Left lung (tissue), 10 donors: Measurements from ENCODE around the gene KRTAP16-1. TPM values are rescaled to one million over a fixed set of nuclear protein-coding genes. Genes with fewer than 3 reads are reported as not detected.

Source experiments
- ATAC-seq: fragments of 200-7000 bp; cut with Tn5 transposase; one replicate; pipeline ENCODE4 v1.9.1; 2020; ENCODE audit warnings: moderate library complexity
- DNase-seq, 4 donors: peaks; one replicate each; pipeline ENCODE4 v3.0.0-alpha.2; 2013 to 2020
- H3K27ac ChIP-seq, 2 donors: fragments of 200-600 bp; sonication (generic) in 1 of 2; one replicate each; pipeline versions ENCODE4 v1.5.0 to v1.8.0; 2020 to 2021
- H3K27me3 ChIP-seq, 2 donors: fragments of 200-600 bp; sonication (generic) in 1 of 2; one replicate each; pipeline versions ENCODE4 v1.5.0 to v1.8.0; 2020 to 2021
- H3K36me3 ChIP-seq, 2 donors: fragments of 200-600 bp; sonication (generic) in 1 of 2; one replicate each; pipeline versions ENCODE4 v1.5.0 to v1.8.0; 2020 to 2021
- H3K4me1 ChIP-seq, 2 donors: fragments of 200-600 bp; one replicate each; pipeline ENCODE4 v1.8.0; 2021
- H3K4me3 ChIP-seq, 2 donors: fragments of 200-600 bp; sonication (generic) in 1 of 2; one replicate each; pipeline versions ENCODE4 v1.5.0 to v1.8.0; 2020 to 2021; ENCODE audit warnings: mild to moderate bottlenecking in 1 of 2
- H3K9me3 ChIP-seq, 2 donors: fragments of 200-600 bp; sonication (generic) in 1 of 2; one replicate each; pipeline versions ENCODE4 v1.5.0 to v1.8.0; 2020 to 2021
- CTCF ChIP-seq, 2 donors: fragments of 200-600 bp; sonication (generic) in 1 of 2; IDR thresholded peaks; one replicate each; pipeline versions ENCODE4 v1.5.0 to v1.8.0; 2021; ENCODE audit warnings: antibody characterized with exemption in 2 of 2
- intact Hi-C, 2 donors: fragments of 100-400 bp; cut with DNase I; formaldehyde crosslinking; loops; one replicate each; pipeline versions ENCODE4 v1.11.2 to v1.14.2; 2022
- polyA plus RNA-seq, 6 donors: library from polyadenylated mRNA; unstranded; fragments of 120-200 nt; gene quantifications; one replicate each; pipeline ENCODE4 v1.2.1, GENCODE V29; 2013; ENCODE audit not compliant: insufficient read length in 6 of 6
- total RNA-seq, 2 donors: library from RNA; stranded (reverse); fragmentation: NEBNext Ultra II Directional; extraction: Animal tissue kit (Norgen Biotek cat#: 25700); gene quantifications; one replicate each; pipeline ENCODE4 v1.2.1, GENCODE V29; 2021
- donor health status: DM: no; HTN: yes; CAD: no.
- donor health status: DM: no; HTN: no; CAD: no.

KRTAP16-1 gene
- total and polyA plus RNA-seq, 8 donors, result not detected

GRCh38 chr17:41304091-41304490 lies 5.0 kb downstream of the KRTAP16-1 start:
- H3K36me3 ChIP-seq, result no peaks in the 10 kb centered on the region
- no peak for ATAC-seq
- peaks cover 0 to 16% of the 10 kb centered on the region in 2 donors for H3K4me1 ChIP-seq
- H3K27me3 ChIP-seq, result peaks cover 0 to 15% of the 10 kb centered on the region in 2 donors
- no peak for TF ChIP-seq CTCF (IDR thresholded peaks at IDR 0.05)
- no peak overlapping the region for H3K4me3 ChIP-seq
- no peaks in the 10 kb centered on the region for H3K9me3 ChIP-seq
- no peak for DNase-seq
- intact Hi-C loops, result no loop called here
- H3K27ac ChIP-seq, result no peak overlapping the region

GRCh38 chr17:41302981-41303380 lies 6.1 kb downstream of the KRTAP16-1 start:
- no peak for DNase-seq
- Histone ChIP-seq H3K27ac (no peak overlapping the region), H3K27me3 (peaks cover 0 to 11% of the 10 kb centered on the region in 2 donors), H3K9me3 (no peaks in the 10 kb centered on the region), H3K36me3 (no peaks in the 10 kb centered on the region), H3K4me3 (no peak overlapping the region), H3K4me1 (peaks cover 0 to 5% of the 10 kb centered on the region in 2 donors)
- intact Hi-C loops, result no loop called here
- TF ChIP-seq CTCF (IDR thresholded peaks at IDR 0.05), result no peak
- no peak for ATAC-seq

- no peaks in the 10 kb centered on the region for H3K36me3 ChIP-seq
- intact Hi-C loops, result no loop called here
- H3K27ac ChIP-seq, result no peak within 1 kb of the TSS
- no peak within 1 kb of the TSS for H3K4me3 ChIP-seq
- DNase-seq (no peak), ATAC-seq (no peak)
- no peak for TF ChIP-seq CTCF (IDR thresholded peaks at IDR 0.05)
- no peaks in the 10 kb centered on the region for H3K4me1 ChIP-seq
- H3K27me3 ChIP-seq, result peaks cover 0 to 6% of the 10 kb centered on the region in 2 donors
- H3K9me3 ChIP-seq, result no peaks in the 10 kb centered on the region
These were observed 6.9 kb downstream of the KRTAP16-1 start, which contains the start of gene KRTAP29-1 for GRCh38 chr17:41301916-41302901. Gene KRTAP29-1, minus strand, starts transcription at chr17:41302851. Its CDS starts 0 bp downstream, at chr17:41302851.

GRCh38 chr17:41301204-41301790 lies 7.8 kb downstream of the KRTAP16-1 start:
- Histone ChIP-seq H3K9me3 (no peaks in the 10 kb centered on the region), H3K4me3 (no peak overlapping the region), H3K36me3 (no peaks in the 10 kb centered on the region), H3K27ac (no peak overlapping the region), H3K4me1 (no peaks in the 10 kb centered on the region), H3K27me3 (peaks cover 0 to 6% of the 10 kb centered on the region in 2 donors)
- DNase-seq (no peak), ATAC-seq (no peak)
- no peak for TF ChIP-seq CTCF (IDR thresholded peaks at IDR 0.05)
- intact Hi-C loops, result no loop called here
